PFSK-1 (cell line): Measurements from ENCODE around the gene WFIKKN1.

Experiments
- POLR2AphosphoS5 ChIP-seq: IDR thresholded peaks from 2 replicates; pipeline ENCODE4 v1.6.1; 2012; ENCODE audit warnings: low read depth, mild to moderate bottlenecking, control low read depth, low read length, moderate library complexity
- TAF1 ChIP-seq: IDR thresholded peaks from 2 replicates; pipeline ENCODE4 v1.6.1; 2012; ENCODE audit warnings: low read length, control low read depth, borderline replicate concordance; ENCODE audit not compliant: insufficient read depth
- TF ChIP-seq, protein P1 (sequence below), 2 experiments: IDR thresholded peaks; 2 replicates each; pipeline versions ENCODE4 v1.6.1 to v1.8.0; 2011 to 2012; ENCODE audit warnings: low read depth in 2 of 2, low read length in 2 of 2, control low read depth in 1 of 2, inconsistent platforms in 1 of 2, mild to moderate bottlenecking in 1 of 2, moderate library complexity in 1 of 2; ENCODE audit not compliant: insufficient read depth in 1 of 2

- TF ChIP-seq, protein P1, sequence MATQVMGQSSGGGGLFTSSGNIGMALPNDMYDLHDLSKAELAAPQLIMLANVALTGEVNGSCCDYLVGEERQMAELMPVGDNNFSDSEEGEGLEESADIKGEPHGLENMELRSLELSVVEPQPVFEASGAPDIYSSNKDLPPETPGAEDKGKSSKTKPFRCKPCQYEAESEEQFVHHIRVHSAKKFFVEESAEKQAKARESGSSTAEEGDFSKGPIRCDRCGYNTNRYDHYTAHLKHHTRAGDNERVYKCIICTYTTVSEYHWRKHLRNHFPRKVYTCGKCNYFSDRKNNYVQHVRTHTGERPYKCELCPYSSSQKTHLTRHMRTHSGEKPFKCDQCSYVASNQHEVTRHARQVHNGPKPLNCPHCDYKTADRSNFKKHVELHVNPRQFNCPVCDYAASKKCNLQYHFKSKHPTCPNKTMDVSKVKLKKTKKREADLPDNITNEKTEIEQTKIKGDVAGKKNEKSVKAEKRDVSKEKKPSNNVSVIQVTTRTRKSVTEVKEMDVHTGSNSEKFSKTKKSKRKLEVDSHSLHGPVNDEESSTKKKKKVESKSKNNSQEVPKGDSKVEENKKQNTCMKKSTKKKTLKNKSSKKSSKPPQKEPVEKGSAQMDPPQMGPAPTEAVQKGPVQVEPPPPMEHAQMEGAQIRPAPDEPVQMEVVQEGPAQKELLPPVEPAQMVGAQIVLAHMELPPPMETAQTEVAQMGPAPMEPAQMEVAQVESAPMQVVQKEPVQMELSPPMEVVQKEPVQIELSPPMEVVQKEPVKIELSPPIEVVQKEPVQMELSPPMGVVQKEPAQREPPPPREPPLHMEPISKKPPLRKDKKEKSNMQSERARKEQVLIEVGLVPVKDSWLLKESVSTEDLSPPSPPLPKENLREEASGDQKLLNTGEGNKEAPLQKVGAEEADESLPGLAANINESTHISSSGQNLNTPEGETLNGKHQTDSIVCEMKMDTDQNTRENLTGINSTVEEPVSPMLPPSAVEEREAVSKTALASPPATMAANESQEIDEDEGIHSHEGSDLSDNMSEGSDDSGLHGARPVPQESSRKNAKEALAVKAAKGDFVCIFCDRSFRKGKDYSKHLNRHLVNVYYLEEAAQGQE (IDR thresholded peaks at IDR 0.05; ENCODE audit: insufficient read depth in 1 of 2, low read depth in 2 of 2, low read length in 2 of 2) = no peak
- TF ChIP-seq TAF1 (no peak), POLR2AphosphoS5 (no peak)
Observed at GRCh38 chr16:662095-662494, 31.3 kb downstream of the WFIKKN1 start.
